PC-3 (cell line): ENCODE data around the gene SPATA33. TPM values are rescaled to one million over a fixed set of nuclear protein-coding genes. Genes with fewer than 3 reads are reported as not detected.

Experiments
- ATAC-seq: fragments of 200-7000 bp; cut with Tn5 transposase; 2 replicates; pipeline ENCODE4 v1.9.1; 2020; ENCODE audit warnings: mild to moderate bottlenecking, moderate library complexity
- BruUV-seq: library from RNA; stranded (reverse); fragments of 400-500 nt; replicated peaks from 2 replicates; lab custom pipeline; 2021; lab: Mats Ljungman, UMichigan
- CTCF ChIA-PET: fragments of 300-600 bp; sonication (Branson Sonifier 250); formaldehyde crosslinking; loops from one replicate; lab custom pipeline; 2022; ENCODE audit warnings: antibody characterized with exemption; lab: Charles Lee
- POLR2A ChIA-PET: fragments of 300-600 bp; sonication (Branson Sonifier 250); formaldehyde crosslinking; loops from one replicate; lab custom pipeline; 2022; ENCODE audit warnings: antibody characterized with exemption; ENCODE audit not compliant: unreplicated experiment; lab: Charles Lee
- DNase-seq: peaks from one replicate; pipeline ENCODE4 v3.0.0-alpha.2; 2015
- H2AFZ ChIP-seq: fragments of 300-600 bp; sonication (generic); 2 replicates; pipeline ENCODE4 v1.6.0; 2016; ENCODE audit warnings: antibody characterized with exemption, low read length
- H3F3A ChIP-seq: fragments of 300-600 bp; sonication (generic); one replicate; pipeline ENCODE4 v1.6.0; 2017; ENCODE audit warnings: antibody characterized with exemption, low read length, control low read depth, mild to moderate bottlenecking; ENCODE audit not compliant: unreplicated experiment
- H3K27ac ChIP-seq: fragments of 300-600 bp; sonication (generic); 2 replicates; pipeline ENCODE4 v1.5.1; 2016; ENCODE audit warnings: mild to moderate bottlenecking, low read length
- H3K27me3 ChIP-seq: fragments of 300-600 bp; sonication (generic); 2 replicates; pipeline ENCODE4 v1.6.1; 2016; ENCODE audit warnings: low read length, mixed read lengths
- H3K36me3 ChIP-seq: fragments of 300-600 bp; sonication (generic); 2 replicates; pipeline ENCODE4 v1.6.1; 2016; ENCODE audit warnings: low read depth, mixed run types, low read length, mixed read lengths
- H3K4me1 ChIP-seq: fragments of 300-600 bp; sonication (generic); 2 replicates; pipeline ENCODE4 v1.5.1; 2016; ENCODE audit warnings: low read length; ENCODE audit not compliant: insufficient read depth
- H3K4me2 ChIP-seq: fragments of 300-600 bp; sonication (generic); 2 replicates; pipeline ENCODE4 v1.6.0; 2016; ENCODE audit warnings: low read length
- H3K4me3 ChIP-seq: fragments of 300-600 bp; sonication (generic); 2 replicates; pipeline ENCODE4 v1.5.1; 2016; ENCODE audit warnings: mild to moderate bottlenecking, low read length, mixed read lengths
- H3K79me2 ChIP-seq: fragments of 300-600 bp; sonication (generic); 2 replicates; pipeline ENCODE4 v1.6.1; 2017; ENCODE audit warnings: low read length, mixed read lengths
- H3K9ac ChIP-seq: fragments of 300-600 bp; sonication (generic); 2 replicates; pipeline ENCODE4 v1.6.0; 2016; ENCODE audit warnings: mild to moderate bottlenecking, low read length
- H3K9me2 ChIP-seq: fragments of 300-600 bp; sonication (generic); replicated peaks from 2 replicates; pipeline ENCODE4 v1.6.1; 2016; ENCODE audit warnings: mixed run types, low read length, mixed read lengths
- H3K9me3 ChIP-seq: fragments of 300-600 bp; sonication (generic); 2 replicates; pipeline ENCODE4 v1.6.1; 2016; ENCODE audit warnings: low read length, mixed read lengths
- H4K20me1 ChIP-seq: fragments of 300-600 bp; sonication (generic); 2 replicates; pipeline ENCODE4 v1.6.1; 2016; ENCODE audit warnings: low read length, mixed read lengths
- EZH2 ChIP-seq: fragments of 300-600 bp; sonication (generic); IDR thresholded peaks from one replicate; pipeline ENCODE4 v1.6.1; 2017; ENCODE audit warnings: antibody characterized with exemption, mild to moderate bottlenecking, low read length; ENCODE audit not compliant: unreplicated experiment
- EZH2phosphoT487 ChIP-seq: fragments of 300-600 bp; sonication (generic); IDR thresholded peaks from 2 replicates; pipeline ENCODE4 v1.6.1; 2018; ENCODE audit warnings: mild to moderate bottlenecking, antibody characterized with exemption, low read length, borderline replicate concordance
- intact Hi-C: fragments of 100-400 bp; cut with micrococcal nuclease; formaldehyde crosslinking; loops from 2 replicates; pipeline ENCODE4 v1.9.0; 2023
- total RNA-seq: library from RNA; depleted of rRNA; stranded (reverse); fragments of >200 nt; gene quantifications from 2 replicates; pipeline ENCODE4 v1.2.3, GENCODE V29; 2014; rRNA removed
- TF ChIP-seq, protein P1 (sequence below): fragments of 300-600 bp; sonication (generic); conservative IDR thresholded peaks from 2 replicates; pipeline ENCODE4 v1.5.1; 2017; ENCODE audit warnings: antibody characterized with exemption, low read depth, mild to moderate bottlenecking, low read length

SPATA33 gene
- total RNA-seq, 1 experiment from 2014 or later: 7.9 TPM

DNA sequence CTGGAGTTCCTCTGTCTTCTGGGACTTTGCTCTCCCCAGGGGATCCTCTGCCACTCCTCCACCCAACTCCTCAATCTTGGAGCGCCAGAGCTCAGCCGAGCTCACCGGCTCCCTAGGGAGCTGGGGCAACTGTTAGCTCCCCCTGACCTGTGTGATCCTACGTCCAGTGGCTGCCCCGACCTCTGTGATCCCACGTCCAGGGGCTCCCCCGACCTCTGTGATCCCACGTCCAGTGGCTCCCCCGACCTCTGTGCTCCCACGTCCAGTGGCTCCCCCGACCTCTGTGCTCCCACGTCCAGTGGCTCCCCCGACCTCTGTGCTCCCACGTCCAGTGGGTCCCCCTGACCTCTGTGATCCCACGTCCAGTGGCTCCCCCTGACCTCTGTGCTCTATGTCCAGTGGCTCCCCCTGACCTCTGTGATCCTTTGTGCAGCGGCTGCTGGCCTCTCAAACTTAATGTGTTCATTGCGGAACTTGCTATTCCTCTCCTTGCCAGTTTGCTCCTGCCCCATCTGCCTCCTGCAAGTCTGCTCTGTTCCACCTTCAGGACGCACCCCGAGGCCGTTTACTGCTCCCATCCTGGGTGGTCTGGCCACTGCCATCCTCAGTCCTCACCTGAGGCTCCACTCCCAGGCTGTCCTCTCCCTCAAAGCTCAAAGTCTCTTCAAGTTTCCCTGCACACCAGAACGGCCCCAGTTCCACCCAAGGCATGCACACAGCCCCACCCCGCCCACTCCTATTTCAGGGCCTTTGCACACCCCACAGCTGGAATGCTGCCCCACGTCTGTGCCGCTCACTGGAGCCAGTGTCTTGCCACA lies 60.3 kb downstream of the SPATA33 start:
- peaks cover 2% of the 10 kb centered on the region for H4K20me1 ChIP-seq
- peaks cover 3% of the 10 kb centered on the region; the same call in 1 of the 2 replicates for H3K36me3 ChIP-seq
- H3K4me1 ChIP-seq: peaks cover 20% of the 10 kb centered on the region
- H3K27ac ChIP-seq: no peak overlapping the region
- intact Hi-C loops: no loop called here
- no peaks in the 10 kb centered on the region for H3K9me3 ChIP-seq
- H3F3A ChIP-seq: no peaks in the 10 kb centered on the region
- DNase-seq (no peak), ATAC-seq (no peak)
- no peak overlapping the region for H2AFZ ChIP-seq
- POLR2A ChIA-PET: no interaction called here
- no TSS peak for BruUV-seq
- H3K4me2 ChIP-seq: no peak overlapping the region
- H3K27me3 ChIP-seq: no peaks in the 10 kb centered on the region
- no peaks in the 10 kb centered on the region for H3K9me2 ChIP-seq
- H3K79me2 ChIP-seq: peaks cover 24% of the 10 kb centered on the region
- no peak for TF ChIP-seq EZH2
- TF ChIP-seq EZH2phosphoT487: no peak
- TF ChIP-seq, protein P1, sequence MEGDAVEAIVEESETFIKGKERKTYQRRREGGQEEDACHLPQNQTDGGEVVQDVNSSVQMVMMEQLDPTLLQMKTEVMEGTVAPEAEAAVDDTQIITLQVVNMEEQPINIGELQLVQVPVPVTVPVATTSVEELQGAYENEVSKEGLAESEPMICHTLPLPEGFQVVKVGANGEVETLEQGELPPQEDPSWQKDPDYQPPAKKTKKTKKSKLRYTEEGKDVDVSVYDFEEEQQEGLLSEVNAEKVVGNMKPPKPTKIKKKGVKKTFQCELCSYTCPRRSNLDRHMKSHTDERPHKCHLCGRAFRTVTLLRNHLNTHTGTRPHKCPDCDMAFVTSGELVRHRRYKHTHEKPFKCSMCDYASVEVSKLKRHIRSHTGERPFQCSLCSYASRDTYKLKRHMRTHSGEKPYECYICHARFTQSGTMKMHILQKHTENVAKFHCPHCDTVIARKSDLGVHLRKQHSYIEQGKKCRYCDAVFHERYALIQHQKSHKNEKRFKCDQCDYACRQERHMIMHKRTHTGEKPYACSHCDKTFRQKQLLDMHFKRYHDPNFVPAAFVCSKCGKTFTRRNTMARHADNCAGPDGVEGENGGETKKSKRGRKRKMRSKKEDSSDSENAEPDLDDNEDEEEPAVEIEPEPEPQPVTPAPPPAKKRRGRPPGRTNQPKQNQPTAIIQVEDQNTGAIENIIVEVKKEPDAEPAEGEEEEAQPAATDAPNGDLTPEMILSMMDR: no peak
- H3K9ac ChIP-seq: no peak overlapping the region
- H3K4me3 ChIP-seq: no peak overlapping the region
- CTCF ChIA-PET: no interaction called here

Other genes with a start within 250 kb of the SPATA33 start
- 65.0 and 92.6 TPM in 2 replicates for gene ANKRD11, start 167.3 kb upstream of the SPATA33 start, total RNA-seq
- gene SPG7, start 149.4 kb upstream of the SPATA33 start, total RNA-seq: 94.3 and 106 TPM in 2 replicates
- gene RPL13, start 97.2 kb upstream of the SPATA33 start, total RNA-seq: 3,236 and 3,323 TPM in 2 replicates
- gene CPNE7, start 82.1 kb upstream of the SPATA33 start, total RNA-seq: 29.7 and 49.2 TPM in 2 replicates
- gene DPEP1, start 44.2 kb upstream of the SPATA33 start, total RNA-seq: 0.23 TPM in 1 of 2 replicates, not detected in the other
- gene CHMP1A, start 128 bp upstream of the SPATA33 start, total RNA-seq: 108 and 133 TPM in 2 replicates
- 50.0 and 51.1 TPM in 2 replicates for gene CDK10, start 28.9 kb downstream of the SPATA33 start, total RNA-seq
- gene SPATA2L, start 43.9 kb downstream of the SPATA33 start, total RNA-seq: 12.2 and 21.5 TPM in 2 replicates
- gene VPS9D1, start 63.1 kb downstream of the SPATA33 start, total RNA-seq: 4.4 and 6.7 TPM in 2 replicates
- gene ZNF276, start 63.7 kb downstream of the SPATA33 start, total RNA-seq: 30.1 and 32.7 TPM in 2 replicates
- 45.0 and 62.9 TPM in 2 replicates for gene FANCA, start 158.8 kb downstream of the SPATA33 start, total RNA-seq
- 12.3 and 13.2 TPM in 2 replicates for gene SPIRE2, start 170.6 kb downstream of the SPATA33 start, total RNA-seq
- gene TCF25, start 215.8 kb downstream of the SPATA33 start, total RNA-seq: 77.9 and 79.6 TPM in 2 replicates